Naive thymus-derived CD4-positive, alpha-beta T cell (primary cell): Measurements from ENCODE around the gene CENPB. TPM values are rescaled to one million over a fixed set of nuclear protein-coding genes. Genes with fewer than 3 reads are reported as not detected.

Source experiments
- ATAC-seq: fragments of 150-1000 bp; cut with Tn5 transposase; 2 replicates; pipeline ENCODE4 v1.10.0; 2021; ENCODE audit warnings: mild to moderate bottlenecking, moderate library complexity
- CTCF ChIA-PET: fragments of 350-600 bp; sonication (Branson Sonifier 250); formaldehyde crosslinking; loops from one replicate; lab custom pipeline; 2021; ENCODE audit warnings: antibody characterized with exemption; lab: Charles Lee
- POLR2A ChIA-PET: fragments of 350-600 bp; sonication (Branson Sonifier 250); formaldehyde crosslinking; loops from one replicate; lab custom pipeline; 2021; ENCODE audit warnings: antibody characterized with exemption, inconsistent platforms; lab: Charles Lee
- DNase-seq, 9 donors: peaks; one replicate each; pipeline versions ENCODE4 v3.0.0 to v3.0.0-alpha.2; 2020 to 2022; ENCODE audit warnings: mixed read lengths in 1 of 9
- H3K27ac ChIP-seq: one replicate; pipeline ENCODE4 v1.7.0; 2013; ENCODE audit warnings: mild to moderate bottlenecking, low read depth, low read length, moderate library complexity
- H3K27me3 ChIP-seq, 2 donors: one replicate each; pipeline ENCODE4 v1.7.0; 2013; ENCODE audit warnings: low read length in 2 of 2, mild to moderate bottlenecking in 2 of 2, moderate library complexity in 2 of 2; ENCODE audit not compliant: control insufficient read depth in 2 of 2, insufficient read depth in 2 of 2
- H3K36me3 ChIP-seq, 3 experiments: 1 replicate in 2 of 3; 2 replicates in 1 of 3; pipeline ENCODE4 v1.7.0; 2013; ENCODE audit warnings: low read length in 3 of 3, mild to moderate bottlenecking in 3 of 3, moderate library complexity in 1 of 3; ENCODE audit not compliant: insufficient read depth in 3 of 3, control insufficient read depth in 2 of 3
- H3K4me1 ChIP-seq, 2 donors: one replicate each; pipeline ENCODE4 v1.7.0; 2013; ENCODE audit warnings: low read length in 2 of 2, mild to moderate bottlenecking in 2 of 2, moderate library complexity in 1 of 2; ENCODE audit not compliant: control insufficient read depth in 2 of 2, insufficient read depth in 2 of 2
- H3K4me3 ChIP-seq: 2 replicates; pipeline ENCODE4 v1.7.0; 2013; ENCODE audit warnings: mild to moderate bottlenecking, low read length
- H3K9me3 ChIP-seq, 3 experiments: 1 replicate in 2 of 3; 2 replicates in 1 of 3; pipeline ENCODE4 v1.7.0; 2013; ENCODE audit warnings: low read length in 3 of 3; ENCODE audit not compliant: control insufficient read depth in 2 of 3
- H3K27ac Mint-ChIP-seq, 9 donors: one replicate each; pipeline ENCODE4 v1.8.0; 2020 to 2022; ENCODE audit warnings: mixed read lengths in 9 of 9, mild to moderate bottlenecking in 8 of 9, moderate library complexity in 5 of 9, inconsistent platforms in 2 of 9
- H3K27me3 Mint-ChIP-seq, 5 donors: one replicate each; pipeline ENCODE4 v1.8.0; 2021 to 2022; ENCODE audit warnings: mixed read lengths in 5 of 5, mild to moderate bottlenecking in 1 of 5
- H3K36me3 Mint-ChIP-seq, 5 donors: one replicate each; pipeline ENCODE4 v1.8.0; 2020 to 2022; ENCODE audit warnings: mixed read lengths in 5 of 5, mild to moderate bottlenecking in 3 of 5, inconsistent platforms in 1 of 5
- H3K4me1 Mint-ChIP-seq, 7 donors: one replicate each; pipeline ENCODE4 v1.8.0; 2020 to 2022; ENCODE audit warnings: mixed read lengths in 7 of 7, mild to moderate bottlenecking in 3 of 7, inconsistent platforms in 1 of 7
- H3K4me3 Mint-ChIP-seq, 10 donors: one replicate each; pipeline ENCODE4 v1.8.0; 2020 to 2022; ENCODE audit warnings: mild to moderate bottlenecking in 10 of 10, mixed read lengths in 10 of 10, moderate library complexity in 6 of 10, inconsistent platforms in 2 of 10
- H3K9me3 Mint-ChIP-seq, 11 donors: one replicate each; pipeline ENCODE4 v1.8.0; 2020 to 2022; ENCODE audit warnings: mixed read lengths in 11 of 11, mild to moderate bottlenecking in 4 of 11, inconsistent platforms in 1 of 11, moderate library complexity in 1 of 11
- intact Hi-C, 2 donors: fragments of 100-400 bp; cut with micrococcal nuclease; formaldehyde crosslinking; loops; one replicate each; pipeline ENCODE4 v1.15.1; 2023
- polyA plus RNA-seq, 2 donors: library from polyadenylated mRNA; unstranded; fragments of 300-500 nt; fragmentation: Illumina TruSeq; gene quantifications; one replicate each; pipeline ENCODE4 v1.2.3, GENCODE V29; 2021
- total RNA-seq, 6 experiments: library from RNA in 5 of 6; stranded (reverse) in 5 of 6; gene quantifications; 1 replicate in 5 of 6; 2 replicates in 1 of 6; pipeline ENCODE4 v1.2.3 and lab custom pipeline; 2021 to 2026

Gene CENPB
- total and polyA plus RNA-seq, 7 experiments from 2014 or later = 1.3 to 73.6 (median 43.2) TPM

- Mint-ChIP-seq H3K27me3 (no peaks in the 10 kb centered on the region), H3K36me3 (no peaks in the 10 kb centered on the region), H3K4me3 (peak overlapping the region in 1 of 10 donors; percentile 48), H3K9me3 (no peaks in the 10 kb centered on the region), H3K27ac (peak overlapping the region in 3 of 9 donors; percentile 41 to 81 (median 59)), H3K4me1 (peaks cover 8 to 27% (median 20%) of the 10 kb centered on the region in 7 donors)
- H3K4me3 ChIP-seq = no peak overlapping the region
- H3K36me3 ChIP-seq = no peaks in the 10 kb centered on the region
- no peaks in the 10 kb centered on the region for H3K27me3 ChIP-seq
- H3K4me1 ChIP-seq = peaks cover 4 to 12% of the 10 kb centered on the region in 2 donors
- DNase-seq (no peak), ATAC-seq (no peak)
- ChIA-PET POLR2A (no interaction called here), CTCF (interaction anchor here (0.7 to 1.0 kb wide), 2 partner anchors 9 to 11 kb away, joined by 4 read pairs; no protein-coding TSS in a partner anchor)
- intact Hi-C loops = loop anchor here in 1 of 2 donors (10.0 kb wide), 1 partner anchor 1361 kb away; the partner anchor contains the start of gene CDS2
- H3K9me3 ChIP-seq = no peaks in the 10 kb centered on the region
- H3K27ac ChIP-seq = no peak overlapping the region
Observed at GRCh38 chr20:3763671-3764601, 22.6 kb downstream of the CENPB start.

GRCh38 chr20:3760655-3761348, 25.7 kb downstream of the CENPB start:
- Mint-ChIP-seq H3K9me3 (no peaks in the 10 kb centered on the region), H3K27ac (peak overlapping the region in 1 of 9 donors; percentile 11), H3K4me1 (peaks cover 0 to 14% (median 4%) of the 10 kb centered on the region in 7 donors), H3K27me3 (no peaks in the 10 kb centered on the region), H3K4me3 (no peak overlapping the region), H3K36me3 (peaks cover 0 to 13% (median 3%) of the 10 kb centered on the region in 5 donors)
- ChIA-PET CTCF (no interaction called here), POLR2A (interaction anchor here (1.2 kb wide), 1 partner anchor 28 kb away, joined by 3 read pairs; no protein-coding TSS in a partner anchor)
- Histone ChIP-seq H3K36me3 (peaks cover 0 to 10% (median 0%) of the 10 kb centered on the region in 3 experiments), H3K9me3 (no peaks in the 10 kb centered on the region), H3K27ac (no peak overlapping the region), H3K4me1 (no peaks in the 10 kb centered on the region), H3K4me3 (no peak overlapping the region), H3K27me3 (no peaks in the 10 kb centered on the region)
- ATAC-seq (no peak), DNase-seq (no peak)
- intact Hi-C loops = loop anchor here in 1 of 2 donors (10.0 kb wide), 1 partner anchor 1364 kb away; the partner anchor contains the start of gene CDS2

GRCh38 chr20:3759884-3760283, 26.7 kb downstream of the CENPB start:
- DNase-seq = no peak
- H3K4me3 Mint-ChIP-seq = no peak overlapping the region
- H3K36me3 Mint-ChIP-seq = peaks cover 0 to 13% (median 3%) of the 10 kb centered on the region in 5 donors
- no peaks in the 10 kb centered on the region for H3K27me3 Mint-ChIP-seq
- Histone ChIP-seq H3K27me3 (no peaks in the 10 kb centered on the region), H3K4me3 (no peak overlapping the region), H3K36me3 (peaks cover 0 to 19% (median 0%) of the 10 kb centered on the region in 3 experiments), H3K4me1 (no peaks in the 10 kb centered on the region), H3K27ac (no peak overlapping the region), H3K9me3 (no peaks in the 10 kb centered on the region)
- POLR2A ChIA-PET = interaction anchor here (1.2 kb wide), 1 partner anchor 29 kb away, joined by 3 read pairs; no protein-coding TSS in a partner anchor
- no peaks in the 10 kb centered on the region for H3K9me3 Mint-ChIP-seq
- CTCF ChIA-PET = interaction anchor here (1.3 kb wide), 1 partner anchor 8 kb away, joined by 4 read pairs; the partner anchor contains the start of gene ADISSP
- ATAC-seq = no peak
- peaks cover 0 to 8% (median 0%) of the 10 kb centered on the region in 7 donors for H3K4me1 Mint-ChIP-seq
- peak overlapping the region in 1 of 9 donors; percentile 30 for H3K27ac Mint-ChIP-seq
- intact Hi-C loops = loop anchor here in 1 of 2 donors (10.0 kb wide), 1 partner anchor 1365 kb away; the partner anchor contains the start of gene CDS2

- POLR2A ChIA-PET = interaction anchor here (1.2 to 3.1 kb wide), 2 partner anchors 9 to 30 kb away, joined by 3 to 12 read pairs; partner anchors contain the start of gene ADISSP
- Mint-ChIP-seq H3K27ac (no peak overlapping the region), H3K4me3 (no peak overlapping the region), H3K4me1 (peaks cover 0 to 6% (median 0%) of the 10 kb centered on the region in 7 donors), H3K36me3 (peaks cover 0 to 13% (median 3%) of the 10 kb centered on the region in 5 donors), H3K27me3 (no peaks in the 10 kb centered on the region), H3K9me3 (no peaks in the 10 kb centered on the region)
- DNase-seq = no peak
- Histone ChIP-seq H3K27ac (no peak overlapping the region), H3K9me3 (no peaks in the 10 kb centered on the region), H3K36me3 (peaks cover 0 to 24% (median 0%) of the 10 kb centered on the region in 3 experiments), H3K4me3 (no peak overlapping the region), H3K27me3 (no peaks in the 10 kb centered on the region), H3K4me1 (no peaks in the 10 kb centered on the region)
- ATAC-seq = no peak
- CTCF ChIA-PET = interaction anchor here (1.3 kb wide), 1 partner anchor 9 kb away, joined by 4 read pairs; the partner anchor contains the start of gene ADISSP
- intact Hi-C loops = no loop called here
Observed at GRCh38 chr20:3759316-3759823, 27.2 kb downstream of the CENPB start.

- intact Hi-C loops = no loop called here
- Histone ChIP-seq H3K4me3 (no peak overlapping the region), H3K9me3 (no peaks in the 10 kb centered on the region), H3K4me1 (no peaks in the 10 kb centered on the region), H3K27ac (no peak overlapping the region), H3K36me3 (peaks cover 0 to 24% (median 0%) of the 10 kb centered on the region in 3 experiments), H3K27me3 (no peaks in the 10 kb centered on the region)
- CTCF ChIA-PET = interaction anchor here (0.6 to 2.9 kb wide), 2 partner anchors 9 to 82 kb away, joined by 3 to 14 read pairs; partner anchors contain the start of gene ADISSP
- POLR2A ChIA-PET = interaction anchor here (3.1 kb wide), 1 partner anchor 9 kb away, joined by 12 read pairs; the partner anchor contains the start of gene ADISSP
- H3K27me3 Mint-ChIP-seq = no peaks in the 10 kb centered on the region
- DNase-seq (no peak), ATAC-seq (no peak)
- no peak overlapping the region for H3K4me3 Mint-ChIP-seq
- H3K9me3 Mint-ChIP-seq = no peaks in the 10 kb centered on the region
- peaks cover 0 to 6% (median 0%) of the 10 kb centered on the region in 7 donors for H3K4me1 Mint-ChIP-seq
- H3K27ac Mint-ChIP-seq = no peak overlapping the region
- H3K36me3 Mint-ChIP-seq = peaks cover 0 to 13% (median 3%) of the 10 kb centered on the region in 5 donors
Observed at GRCh38 chr20:3758566-3758965, 28.0 kb downstream of the CENPB start.
